DND-41 (cell line): Measurements from ENCODE around the gene CAMKV.
"Not testable (repeated sequence)": the region's sequence is repeated elsewhere in the genome, so short reads cannot be mapped to it uniquely, and the experiment has no call there.

ENCODE experiments used
- ATAC-seq: fragments of 200-7000 bp; cut with Tn5 transposase; 3 replicates; pipeline ENCODE4 v1.9.1; 2021; ENCODE audit warnings: low read depth; ENCODE audit not compliant: insufficient read depth
- DNase-seq: peaks from one replicate; pipeline ENCODE4 v3.0.0-alpha.2; 2020
- H2AFZ ChIP-seq: 2 replicates; pipeline ENCODE4 v1.6.0; 2012; ENCODE audit warnings: low read depth, low read length
- H3K27ac ChIP-seq: 2 replicates; pipeline ENCODE4 v1.5.1; 2012; ENCODE audit warnings: low read length, inconsistent platforms
- H3K27me3 ChIP-seq: fragments of 200-600 bp; sonication (generic); 2 replicates; pipeline ENCODE4 v1.6.0; 2012; ENCODE audit warnings: low read length, mild to moderate bottlenecking, inconsistent platforms; ENCODE audit not compliant: insufficient read depth, poor library complexity
- H3K36me3 ChIP-seq: 2 replicates; pipeline ENCODE4 v1.5.1; 2012; ENCODE audit warnings: low read length, inconsistent platforms; ENCODE audit not compliant: insufficient read depth
- H3K4me1 ChIP-seq: 2 replicates; pipeline ENCODE4 v1.5.1; 2012; ENCODE audit warnings: mild to moderate bottlenecking, low read length; ENCODE audit not compliant: insufficient read depth
- H3K4me2 ChIP-seq: 2 replicates; pipeline ENCODE4 v1.6.0; 2012; ENCODE audit warnings: mild to moderate bottlenecking, moderate library complexity, low read length, inconsistent platforms; ENCODE audit not compliant: insufficient read depth
- H3K4me3 ChIP-seq, 2 experiments: fragments of 200-600 bp in 1 of 2; shearing (Covaris generic) in 1 of 2; 2 replicates each; pipeline ENCODE4 v1.5.1; 2012 to 2016; ENCODE audit warnings: inconsistent platforms in 2 of 2, low read length in 2 of 2, mild to moderate bottlenecking in 2 of 2, low read depth in 1 of 2, moderate library complexity in 1 of 2
- H3K79me2 ChIP-seq: 2 replicates; pipeline ENCODE4 v1.6.0; 2012; ENCODE audit warnings: low read length, inconsistent platforms; ENCODE audit not compliant: insufficient read depth
- H3K9ac ChIP-seq: 2 replicates; pipeline ENCODE4 v1.6.0; 2012; ENCODE audit warnings: low read depth, mild to moderate bottlenecking, inconsistent platforms, low read length, moderate library complexity
- H3K9me3 ChIP-seq: 2 replicates; pipeline ENCODE4 v1.5.1; 2012; ENCODE audit warnings: low read length, moderate library complexity, mild to moderate bottlenecking, inconsistent platforms; ENCODE audit not compliant: insufficient read depth, severe bottlenecking
- H4K20me1 ChIP-seq: 2 replicates; pipeline ENCODE4 v1.6.0; 2012; ENCODE audit warnings: low read length; ENCODE audit not compliant: insufficient read depth
- EZH2 ChIP-seq: IDR thresholded peaks from 3 replicates; pipeline ENCODE4 v1.6.1; 2012; ENCODE audit warnings: borderline replicate concordance, low read depth, mild to moderate bottlenecking, moderate library complexity, low read length, inconsistent platforms; ENCODE audit not compliant: severe bottlenecking
- TF ChIP-seq, protein P1 (sequence below): IDR thresholded peaks from 2 replicates; pipeline ENCODE4 v1.5.1; 2012; ENCODE audit warnings: borderline replicate concordance, low read length, moderate library complexity, mild to moderate bottlenecking; ENCODE audit not compliant: poor library complexity, severe bottlenecking; ENCODE audit errors: extremely low read depth

The CAMKV gene

DNA sequence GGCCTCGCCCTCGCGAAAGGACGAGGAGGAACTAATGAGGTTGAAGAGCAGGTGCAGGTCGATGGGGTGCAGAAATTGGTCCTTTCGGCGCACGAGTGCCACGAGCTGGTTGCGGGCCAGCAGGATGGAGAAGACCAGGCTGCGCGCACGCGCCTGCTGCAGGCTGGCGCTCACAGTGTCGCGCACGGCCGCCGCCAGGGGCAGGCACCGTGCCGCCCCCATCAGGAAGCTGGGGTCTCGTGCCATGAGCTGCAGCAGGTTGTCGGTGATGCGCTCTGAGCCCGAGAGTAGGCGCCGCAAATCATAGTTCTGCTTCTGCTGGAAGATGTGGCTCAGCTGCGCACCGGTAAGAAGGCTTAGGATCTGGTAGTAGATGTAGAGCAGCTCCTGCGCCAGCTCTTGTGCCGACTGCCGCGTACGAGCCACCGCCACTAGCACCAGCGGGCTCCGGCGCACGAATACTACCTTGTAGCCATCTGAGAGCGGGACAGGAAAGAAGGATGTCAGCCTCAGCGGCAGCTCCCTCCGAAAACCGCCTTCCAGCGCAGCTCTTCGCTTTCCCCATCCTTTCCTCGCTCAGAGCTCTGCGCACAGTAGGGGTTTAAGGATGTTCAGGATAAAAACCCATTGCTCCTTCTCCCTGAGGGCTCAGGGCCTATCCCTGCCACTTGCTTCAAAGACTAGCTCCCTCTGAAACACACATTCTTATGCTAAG lies 40.9 kb upstream of the CAMKV start:
- Histone ChIP-seq H3K27me3 (no peaks in the 10 kb centered on the region), H2AFZ (no peak overlapping the region), H3K4me1 (no peaks in the 10 kb centered on the region), H3K27ac (no peak overlapping the region), H3K79me2 (no peaks in the 10 kb centered on the region), H3K4me2 (no peak overlapping the region), H3K9me3 (no peaks in the 10 kb centered on the region), H3K9ac (no peak overlapping the region), H4K20me1 (no peaks in the 10 kb centered on the region), H3K4me3 (no peak overlapping the region), H3K36me3 (peaks cover 47% of the 10 kb centered on the region)
- ATAC-seq (no peak), DNase-seq (no peak)
- TF ChIP-seq, protein P1, sequence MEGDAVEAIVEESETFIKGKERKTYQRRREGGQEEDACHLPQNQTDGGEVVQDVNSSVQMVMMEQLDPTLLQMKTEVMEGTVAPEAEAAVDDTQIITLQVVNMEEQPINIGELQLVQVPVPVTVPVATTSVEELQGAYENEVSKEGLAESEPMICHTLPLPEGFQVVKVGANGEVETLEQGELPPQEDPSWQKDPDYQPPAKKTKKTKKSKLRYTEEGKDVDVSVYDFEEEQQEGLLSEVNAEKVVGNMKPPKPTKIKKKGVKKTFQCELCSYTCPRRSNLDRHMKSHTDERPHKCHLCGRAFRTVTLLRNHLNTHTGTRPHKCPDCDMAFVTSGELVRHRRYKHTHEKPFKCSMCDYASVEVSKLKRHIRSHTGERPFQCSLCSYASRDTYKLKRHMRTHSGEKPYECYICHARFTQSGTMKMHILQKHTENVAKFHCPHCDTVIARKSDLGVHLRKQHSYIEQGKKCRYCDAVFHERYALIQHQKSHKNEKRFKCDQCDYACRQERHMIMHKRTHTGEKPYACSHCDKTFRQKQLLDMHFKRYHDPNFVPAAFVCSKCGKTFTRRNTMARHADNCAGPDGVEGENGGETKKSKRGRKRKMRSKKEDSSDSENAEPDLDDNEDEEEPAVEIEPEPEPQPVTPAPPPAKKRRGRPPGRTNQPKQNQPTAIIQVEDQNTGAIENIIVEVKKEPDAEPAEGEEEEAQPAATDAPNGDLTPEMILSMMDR = no peak
- no peak for TF ChIP-seq EZH2

DNA sequence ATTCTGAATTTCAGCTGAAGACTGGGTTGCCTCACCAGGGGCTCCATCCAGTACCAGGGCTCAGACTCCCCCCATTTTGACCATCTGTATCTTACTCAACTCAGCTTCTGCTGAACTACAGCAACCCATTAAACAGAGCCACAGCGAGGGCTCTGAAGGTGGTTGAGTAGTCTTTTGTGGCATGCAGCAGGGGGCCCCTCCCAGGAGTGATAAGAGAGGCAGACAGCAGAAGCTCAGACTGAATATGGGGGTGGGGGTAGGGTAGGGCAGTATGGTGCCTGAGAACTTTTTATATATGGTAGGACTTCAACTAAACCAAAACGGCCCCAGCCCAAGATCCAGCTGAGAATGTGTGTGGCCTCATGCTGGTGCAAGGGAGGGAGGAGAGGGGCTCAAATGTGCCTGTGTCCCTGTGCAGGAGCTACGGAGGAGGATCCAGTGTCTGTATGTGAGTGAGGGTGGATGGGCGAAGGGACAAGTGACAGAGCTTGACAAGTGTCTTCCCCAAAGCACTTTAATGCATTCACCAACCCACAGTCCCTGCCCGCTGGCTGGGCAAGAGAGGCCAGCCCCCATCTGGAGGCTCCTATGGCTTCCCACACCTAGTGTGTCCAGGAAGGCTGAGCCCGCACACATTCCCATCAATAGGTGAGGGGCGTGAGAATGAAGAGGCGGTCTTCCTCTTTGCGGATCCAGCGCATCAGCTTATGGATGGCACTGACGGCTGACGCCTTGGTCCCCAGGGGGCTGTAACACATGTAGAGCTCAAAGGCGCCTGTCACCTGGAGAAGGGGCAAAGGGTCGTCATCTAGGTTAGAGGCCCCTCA lies 38.9 kb upstream of the CAMKV start:
- DNase-seq (no peak), ATAC-seq (no peak)
- no peak for TF ChIP-seq EZH2
- TF ChIP-seq, protein P1 = no peak
- no peaks in the 10 kb centered on the region for H3K4me1 ChIP-seq
- H3K27ac ChIP-seq = no peak overlapping the region
- H3K9me3 ChIP-seq = no peaks in the 10 kb centered on the region
- no peak overlapping the region for H3K9ac ChIP-seq
- no peaks in the 10 kb centered on the region for H3K79me2 ChIP-seq
- H3K27me3 ChIP-seq = no peaks in the 10 kb centered on the region
- H2AFZ ChIP-seq = no peak overlapping the region
- H3K4me3 ChIP-seq = no peak overlapping the region
- peaks cover 47% of the 10 kb centered on the region for H3K36me3 ChIP-seq
- no peaks in the 10 kb centered on the region for H4K20me1 ChIP-seq
- H3K4me2 ChIP-seq = no peak overlapping the region

DNA sequence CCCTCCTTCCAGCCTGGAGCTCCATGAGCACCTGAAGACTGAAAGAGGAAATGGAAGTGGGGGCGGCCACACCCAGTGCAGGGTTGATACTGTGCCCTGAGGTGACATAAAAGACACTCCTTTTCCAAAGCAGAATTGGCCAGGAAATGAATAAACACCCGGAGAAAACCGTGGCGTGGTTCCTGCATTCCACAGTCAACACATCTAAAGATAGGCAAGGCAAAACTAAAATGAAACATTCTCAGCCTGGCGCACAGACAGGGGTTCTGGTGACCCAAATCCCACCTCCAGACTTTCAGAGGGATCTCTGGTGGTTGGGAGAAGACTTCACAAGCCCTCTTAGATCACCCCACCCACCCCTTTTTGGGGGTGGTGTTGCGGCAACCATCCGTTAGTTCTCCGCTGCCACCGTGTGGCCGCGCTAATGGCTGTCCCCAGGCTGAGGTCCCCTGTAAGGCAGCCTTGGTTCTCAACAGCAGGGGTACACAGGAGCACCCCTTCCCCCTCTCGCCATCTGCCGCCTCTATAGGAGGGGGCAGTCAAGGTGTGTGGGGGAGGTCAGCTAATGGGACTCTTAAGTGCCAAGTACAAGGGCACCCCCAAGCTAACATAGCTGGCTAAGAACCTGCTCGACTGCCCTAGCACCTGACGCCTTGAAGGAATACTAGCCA lies 36.5 kb upstream of the CAMKV start:
- H3K9me3 ChIP-seq = no peaks in the 10 kb centered on the region
- DNase-seq (peak; percentile 31), ATAC-seq (peak; percentile 51)
- no peak overlapping the region for H3K4me3 ChIP-seq
- TF ChIP-seq, protein P1 = peak; percentile 53
- no peak for TF ChIP-seq EZH2
- H3K36me3 ChIP-seq = peaks cover 30% of the 10 kb centered on the region
- no peaks in the 10 kb centered on the region for H3K79me2 ChIP-seq
- peaks cover 9% of the 10 kb centered on the region for H3K4me1 ChIP-seq
- H3K27me3 ChIP-seq = no peaks in the 10 kb centered on the region
- H3K9ac ChIP-seq = no peak overlapping the region
- H4K20me1 ChIP-seq = no peaks in the 10 kb centered on the region
- no peak overlapping the region for H3K4me2 ChIP-seq
- no peak overlapping the region for H2AFZ ChIP-seq
- no peak overlapping the region for H3K27ac ChIP-seq

DNA sequence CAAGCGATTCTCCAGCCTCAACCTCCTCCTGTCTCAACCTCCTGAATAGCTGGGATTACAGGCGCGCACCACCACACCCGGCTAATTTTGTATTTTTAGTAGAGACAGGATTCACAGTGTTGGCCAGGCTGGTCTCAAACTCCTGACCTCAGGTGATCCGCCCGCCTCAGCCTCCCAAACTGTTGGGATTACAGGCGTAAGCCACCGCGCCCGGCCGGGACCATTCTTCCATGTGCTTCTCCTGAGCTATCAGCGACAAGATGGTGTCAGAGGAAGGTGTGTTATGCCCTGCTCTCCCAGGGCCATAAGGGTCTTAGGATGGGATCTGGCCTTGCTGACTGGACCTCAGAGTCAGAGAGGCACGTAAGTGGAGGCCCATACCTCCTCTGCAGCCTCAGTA lies 34.7 kb upstream of the CAMKV start:
- not testable (repeated sequence) for DNase-seq, H2AFZ ChIP-seq, H3K4me3 ChIP-seq, ATAC-seq, H3K27ac ChIP-seq, H3K9ac ChIP-seq, H3K27me3 ChIP-seq, H3K79me2 ChIP-seq, H4K20me1 ChIP-seq, H3K4me2 ChIP-seq, H3K9me3 ChIP-seq
- Histone ChIP-seq H3K36me3 (peaks cover 14% of the 10 kb centered on the region), H3K4me1 (peaks cover 12% of the 10 kb centered on the region)
